Neural progenitor cell (in vitro differentiated cells): ENCODE results near the gene TENM3. TPM values are rescaled to one million over a fixed set of nuclear protein-coding genes. Genes with fewer than 3 reads are reported as not detected.

Experiments used
- DNase-seq: peaks from one replicate; pipeline ENCODE4 v3.0.0-alpha.2; 2016; ENCODE audit warnings: low spot score
- H2AFZ ChIP-seq: fragments of 200-600 bp; sonication (generic); replicated peaks from 2 replicates; pipeline ENCODE4 v1.6.1; 2016; ENCODE audit warnings: antibody characterized with exemption
- H3F3A ChIP-seq: fragments of 200-600 bp; sonication (generic); 2 replicates; pipeline ENCODE4 v1.6.1; 2016; ENCODE audit warnings: antibody characterized with exemption, low read depth
- H3K27ac ChIP-seq: fragments of 200-600 bp; sonication (generic); 2 replicates; pipeline ENCODE4 v1.5.1; 2016; ENCODE audit warnings: mild to moderate bottlenecking
- H3K27me3 ChIP-seq: fragments of 200-600 bp; sonication (generic); 2 replicates; pipeline ENCODE4 v1.6.1; 2016; ENCODE audit warnings: mild to moderate bottlenecking, moderate library complexity
- H3K36me3 ChIP-seq: fragments of 200-600 bp; sonication (generic); 2 replicates; pipeline ENCODE4 v1.5.1; 2016
- H3K4me1 ChIP-seq: fragments of 200-600 bp; sonication (generic); 2 replicates; pipeline ENCODE4 v1.6.1; 2016; ENCODE audit warnings: mixed run types
- H3K4me2 ChIP-seq: fragments of 200-600 bp; sonication (generic); 2 replicates; pipeline ENCODE4 v1.6.1; 2016
- H3K4me3 ChIP-seq: fragments of 200-600 bp; sonication (generic); 2 replicates; pipeline ENCODE4 v1.5.1; 2016
- H3K79me2 ChIP-seq: fragments of 200-600 bp; sonication (generic); 2 replicates; pipeline ENCODE4 v1.6.1; 2016; ENCODE audit warnings: low read depth
- H3K9ac ChIP-seq: fragments of 200-600 bp; sonication (generic); 2 replicates; pipeline ENCODE4 v1.6.1; 2016
- H3K9me3 ChIP-seq: fragments of 200-600 bp; sonication (generic); 2 replicates; pipeline ENCODE4 v1.5.1; 2016; ENCODE audit warnings: low read depth
- H4K20me1 ChIP-seq: fragments of 200-600 bp; sonication (generic); 2 replicates; pipeline ENCODE4 v1.6.1; 2016; ENCODE audit warnings: low read depth
- H3K27ac Mint-ChIP-seq: 3 replicates; pipeline ENCODE4 v1.8.0; 2021; ENCODE audit warnings: mixed read lengths
- H3K27me3 Mint-ChIP-seq: 2 replicates; pipeline ENCODE4 v1.8.0; 2022; ENCODE audit warnings: low read depth, mild to moderate bottlenecking, inconsistent platforms, moderate library complexity, mixed read lengths; ENCODE audit not compliant: insufficient read depth
- H3K36me3 Mint-ChIP-seq: 3 replicates; pipeline ENCODE4 v1.8.0; 2021; ENCODE audit warnings: mixed read lengths
- H3K4me1 Mint-ChIP-seq: 3 replicates; pipeline ENCODE4 v1.8.0; 2021; ENCODE audit warnings: mixed read lengths
- H3K4me3 Mint-ChIP-seq: 3 replicates; pipeline ENCODE4 v1.8.0; 2021; ENCODE audit warnings: mild to moderate bottlenecking, moderate library complexity, mixed read lengths
- H3K9me3 Mint-ChIP-seq: 3 replicates; pipeline ENCODE4 v1.8.0; 2020; ENCODE audit warnings: mixed read lengths
- EZH2 ChIP-seq: fragments of 200-600 bp; sonication (generic); IDR thresholded peaks from 2 replicates; pipeline ENCODE4 v1.6.1; 2017; ENCODE audit warnings: antibody characterized with exemption, mild to moderate bottlenecking, moderate library complexity
- EZH2phosphoT487 ChIP-seq: fragments of 200-600 bp; sonication (generic); IDR thresholded peaks from 2 replicates; pipeline ENCODE4 v1.6.1; 2017; ENCODE audit warnings: antibody characterized with exemption
- total RNA-seq: library from RNA; depleted of rRNA; stranded (reverse); fragments of >200 nt; gene quantifications from 2 replicates; pipeline ENCODE4 v1.2.3, GENCODE V29; 2015; ENCODE audit warnings: low replicate concordance
- TF ChIP-seq, protein P1 (sequence below): fragments of 200-600 bp; sonication (generic); IDR thresholded peaks from 2 replicates; pipeline ENCODE4 v1.5.1; 2017; ENCODE audit warnings: antibody characterized with exemption, mild to moderate bottlenecking

TENM3 gene
- total RNA-seq, 1 donor from 2014 or later: 78.7 TPM

- TF ChIP-seq EZH2phosphoT487 (no peak), EZH2 (no peak)
- TF ChIP-seq, protein P1, sequence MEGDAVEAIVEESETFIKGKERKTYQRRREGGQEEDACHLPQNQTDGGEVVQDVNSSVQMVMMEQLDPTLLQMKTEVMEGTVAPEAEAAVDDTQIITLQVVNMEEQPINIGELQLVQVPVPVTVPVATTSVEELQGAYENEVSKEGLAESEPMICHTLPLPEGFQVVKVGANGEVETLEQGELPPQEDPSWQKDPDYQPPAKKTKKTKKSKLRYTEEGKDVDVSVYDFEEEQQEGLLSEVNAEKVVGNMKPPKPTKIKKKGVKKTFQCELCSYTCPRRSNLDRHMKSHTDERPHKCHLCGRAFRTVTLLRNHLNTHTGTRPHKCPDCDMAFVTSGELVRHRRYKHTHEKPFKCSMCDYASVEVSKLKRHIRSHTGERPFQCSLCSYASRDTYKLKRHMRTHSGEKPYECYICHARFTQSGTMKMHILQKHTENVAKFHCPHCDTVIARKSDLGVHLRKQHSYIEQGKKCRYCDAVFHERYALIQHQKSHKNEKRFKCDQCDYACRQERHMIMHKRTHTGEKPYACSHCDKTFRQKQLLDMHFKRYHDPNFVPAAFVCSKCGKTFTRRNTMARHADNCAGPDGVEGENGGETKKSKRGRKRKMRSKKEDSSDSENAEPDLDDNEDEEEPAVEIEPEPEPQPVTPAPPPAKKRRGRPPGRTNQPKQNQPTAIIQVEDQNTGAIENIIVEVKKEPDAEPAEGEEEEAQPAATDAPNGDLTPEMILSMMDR: no peak
- no peak overlapping the region for H3K9ac ChIP-seq
- no peaks in the 10 kb centered on the region for H3K9me3 ChIP-seq
- H3K4me1 ChIP-seq: no peaks in the 10 kb centered on the region
- H3K27ac ChIP-seq: no peak overlapping the region
- Mint-ChIP-seq H3K27me3 (no peaks in the 10 kb centered on the region), H3K36me3 (peaks cover 33% of the 10 kb centered on the region), H3K27ac (no peak overlapping the region), H3K9me3 (peaks cover 3% of the 10 kb centered on the region), H3K4me3 (no peak overlapping the region), H3K4me1 (no peaks in the 10 kb centered on the region)
- no peak for DNase-seq
- no peaks in the 10 kb centered on the region for H4K20me1 ChIP-seq
- H2AFZ ChIP-seq: no peak overlapping the region
- no peaks in the 10 kb centered on the region for H3F3A ChIP-seq
- no peak overlapping the region for H3K4me2 ChIP-seq
- no peak overlapping the region for H3K4me3 ChIP-seq
- H3K27me3 ChIP-seq: no peaks in the 10 kb centered on the region
- H3K36me3 ChIP-seq: peaks cover 8% of the 10 kb centered on the region
- H3K79me2 ChIP-seq: no peaks in the 10 kb centered on the region
Measured at GRCh38 chr4:182643801-182644682, 400.8 kb downstream of the TENM3 start.

- TF ChIP-seq EZH2 (no peak), EZH2phosphoT487 (no peak)
- TF ChIP-seq, protein P1: no peak
- Mint-ChIP-seq H3K4me3 (no peak overlapping the region), H3K27me3 (no peaks in the 10 kb centered on the region), H3K9me3 (peaks cover 3% of the 10 kb centered on the region), H3K4me1 (no peaks in the 10 kb centered on the region), H3K36me3 (peaks cover 33% of the 10 kb centered on the region), H3K27ac (no peak overlapping the region)
- H2AFZ ChIP-seq: no peak overlapping the region
- H3K27ac ChIP-seq: no peak overlapping the region
- H3K9ac ChIP-seq: no peak overlapping the region
- no peaks in the 10 kb centered on the region for H3K4me1 ChIP-seq
- H3F3A ChIP-seq: no peaks in the 10 kb centered on the region
- no peaks in the 10 kb centered on the region for H3K79me2 ChIP-seq
- H3K4me3 ChIP-seq: no peak overlapping the region
- no peak overlapping the region for H3K4me2 ChIP-seq
- H4K20me1 ChIP-seq: no peaks in the 10 kb centered on the region
- no peak for DNase-seq
- H3K27me3 ChIP-seq: no peaks in the 10 kb centered on the region
- H3K36me3 ChIP-seq: peaks cover 8% of the 10 kb centered on the region
- H3K9me3 ChIP-seq: no peaks in the 10 kb centered on the region
Measured at GRCh38 chr4:182644683-182645050, 401.5 kb downstream of the TENM3 start.

GRCh38 chr4:182645511-182645910 lies 402.3 kb downstream of the TENM3 start:
- Histone ChIP-seq H3K79me2 (no peaks in the 10 kb centered on the region), H3K36me3 (peaks cover 8% of the 10 kb centered on the region), H4K20me1 (no peaks in the 10 kb centered on the region), H3K4me3 (no peak overlapping the region), H3K9me3 (no peaks in the 10 kb centered on the region), H3K9ac (no peak overlapping the region), H2AFZ (no peak overlapping the region), H3K4me1 (no peaks in the 10 kb centered on the region), H3K27me3 (no peaks in the 10 kb centered on the region), H3F3A (no peaks in the 10 kb centered on the region), H3K4me2 (no peak overlapping the region), H3K27ac (no peak overlapping the region)
- TF ChIP-seq, protein P1: no peak
- TF ChIP-seq EZH2: no peak
- no peak for TF ChIP-seq EZH2phosphoT487
- Mint-ChIP-seq H3K4me3 (no peak overlapping the region), H3K9me3 (peaks cover 3% of the 10 kb centered on the region), H3K27me3 (no peaks in the 10 kb centered on the region), H3K27ac (no peak overlapping the region), H3K4me1 (no peaks in the 10 kb centered on the region), H3K36me3 (peaks cover 35% of the 10 kb centered on the region)
- DNase-seq: no peak
